T47D (cell line): ENCODE results near the gene FANK1.

Source experiments
- DNase-seq, 2 experiments: peaks; one replicate each; pipeline versions ENCODE4 v3.0.0 to v3.0.0-alpha.2; 2011 to 2012; ENCODE audit warnings: low read depth in 1 of 2, low spot score in 1 of 2
- JUND ChIP-seq: IDR thresholded peaks from 2 replicates; pipeline ENCODE4 v1.6.1; 2012; ENCODE audit warnings: low read depth
- in situ Hi-C: cut with HindIII; loops from 2 replicates; pipeline ENCODE4 v1.10.0; 2016; ENCODE audit warnings: low sequenced_read_pairs, low pct_unique_long_range_greater_than_20kb

The FANK1 gene

GRCh38 chr10:125980521-125981035, 84.2 kb downstream of the FANK1 start:
- TF ChIP-seq JUND: no peak
- no peak for DNase-seq
- in situ Hi-C loops: no loop called here

- peak; percentile 11 to 68 for DNase-seq
- in situ Hi-C loops: no loop called here
- no peak for TF ChIP-seq JUND
Observed at GRCh38 chr10:125982260-125982948, 86.0 kb downstream of the FANK1 start.

GRCh38 chr10:125983161-125983560, 86.8 kb downstream of the FANK1 start:
- in situ Hi-C loops: no loop called here
- DNase-seq: no peak
- no peak for TF ChIP-seq JUND

- DNase-seq: no peak
- no peak for TF ChIP-seq JUND
- in situ Hi-C loops: no loop called here
Observed at GRCh38 chr10:125983656-125984055, 87.3 kb downstream of the FANK1 start.

- in situ Hi-C loops: no loop called here
- no peak for TF ChIP-seq JUND
- no peak for DNase-seq
Observed at GRCh38 chr10:125984346-125984745, 88.0 kb downstream of the FANK1 start.

GRCh38 chr10:125984865-125985495, 88.6 kb downstream of the FANK1 start:
- in situ Hi-C loops: no loop called here
- TF ChIP-seq JUND: no peak
- DNase-seq: no peak

GRCh38 chr10:125985557-125986240, 89.3 kb downstream of the FANK1 start:
- in situ Hi-C loops: no loop called here
- DNase-seq: no peak
- no peak for TF ChIP-seq JUND

GRCh38 chr10:125989791-125990190, 93.4 kb downstream of the FANK1 start:
- no peak for DNase-seq
- in situ Hi-C loops: no loop called here
- no peak for TF ChIP-seq JUND

GRCh38 chr10:125990974-125991373, 94.6 kb downstream of the FANK1 start:
- in situ Hi-C loops: no loop called here
- no peak for TF ChIP-seq JUND
- no peak for DNase-seq

- no peak for DNase-seq
- TF ChIP-seq JUND: no peak
- in situ Hi-C loops: no loop called here
Observed at GRCh38 chr10:125991392-125991791, 95.0 kb downstream of the FANK1 start.

GRCh38 chr10:125992254-125992653, 95.9 kb downstream of the FANK1 start:
- DNase-seq: no peak
- in situ Hi-C loops: no loop called here
- TF ChIP-seq JUND: no peak

GRCh38 chr10:125994601-125995000, 98.2 kb downstream of the FANK1 start:
- in situ Hi-C loops: no loop called here
- DNase-seq: no peak
- TF ChIP-seq JUND: no peak

GRCh38 chr10:125995726-125996304, 99.5 kb downstream of the FANK1 start:
- no peak for DNase-seq
- TF ChIP-seq JUND: no peak
- in situ Hi-C loops: no loop called here
